ENCODE data around the gene FBXO4.

Gene FBXO4

GRCh38 chr5:41924872-41925554 is at the start of gene FBXO4:
Gene FBXO4 (plus strand): TSS chr5:41925281. CDS start chr5:41925310, 29 bp downstream.
- in situ Hi-C loops (cut with HindIII; ENCODE audit: low sequenced_read_pairs) = no loop called here

GRCh38 chr5:41876678-41877077 is 48.4 kb upstream of the FBXO4 start:
- in situ Hi-C loops (cut with HindIII; ENCODE audit: low sequenced_read_pairs) = no loop called here

- in situ Hi-C loops (cut with HindIII; ENCODE audit: low sequenced_read_pairs) = no loop called here
These were observed 47.7 kb upstream of the FBXO4 start for GRCh38 chr5:41877408-41877807.

- in situ Hi-C loops (cut with HindIII; ENCODE audit: low sequenced_read_pairs) = no loop called here
These were observed 46.9 kb upstream of the FBXO4 start for GRCh38 chr5:41878173-41878572.

GRCh38 chr5:41878643-41879478 is 46.2 kb upstream of the FBXO4 start:
- in situ Hi-C loops (cut with HindIII; ENCODE audit: low sequenced_read_pairs) = no loop called here

- in situ Hi-C loops (cut with HindIII; ENCODE audit: low sequenced_read_pairs) = no loop called here
These were observed 42.3 kb upstream of the FBXO4 start for GRCh38 chr5:41882765-41883164.

GRCh38 chr5:41883243-41883642 is 41.8 kb upstream of the FBXO4 start:
- in situ Hi-C loops (cut with HindIII; ENCODE audit: low sequenced_read_pairs) = no loop called here

GRCh38 chr5:41883936-41884335 is 41.1 kb upstream of the FBXO4 start:
- in situ Hi-C loops (cut with HindIII; ENCODE audit: low sequenced_read_pairs) = no loop called here

- in situ Hi-C loops (cut with HindIII; ENCODE audit: low sequenced_read_pairs) = no loop called here
These were observed 39.8 kb upstream of the FBXO4 start for GRCh38 chr5:41885286-41885685.

- in situ Hi-C loops (cut with HindIII; ENCODE audit: low sequenced_read_pairs) = no loop called here
These were observed 33.9 kb upstream of the FBXO4 start for GRCh38 chr5:41891066-41891707.

- in situ Hi-C loops (cut with HindIII; ENCODE audit: low sequenced_read_pairs) = no loop called here
These were observed 33.0 kb upstream of the FBXO4 start for GRCh38 chr5:41892031-41892430.

- in situ Hi-C loops (cut with HindIII; ENCODE audit: low sequenced_read_pairs) = no loop called here
These were observed 31.8 kb upstream of the FBXO4 start for GRCh38 chr5:41893074-41893851.

- in situ Hi-C loops (cut with HindIII; ENCODE audit: low sequenced_read_pairs) = no loop called here
These were observed 28.9 kb upstream of the FBXO4 start for GRCh38 chr5:41896230-41896629.

- in situ Hi-C loops (cut with HindIII; ENCODE audit: low sequenced_read_pairs) = no loop called here
These were observed 21.6 kb upstream of the FBXO4 start for GRCh38 chr5:41903382-41903891.

GRCh38 chr5:41903892-41904799 is 20.9 kb upstream of the FBXO4 start, which contains the start of gene RIMOC1:
Gene RIMOC1 (plus strand): TSS chr5:41904344. CDS start chr5:41904368, 24 bp downstream.
- in situ Hi-C loops (cut with HindIII; ENCODE audit: low sequenced_read_pairs) = no loop called here

- in situ Hi-C loops (cut with HindIII; ENCODE audit: low sequenced_read_pairs) = no loop called here
These were observed 18.9 kb upstream of the FBXO4 start for GRCh38 chr5:41906151-41906550.

- in situ Hi-C loops (cut with HindIII; ENCODE audit: low sequenced_read_pairs) = no loop called here
These were observed 16.6 kb upstream of the FBXO4 start for GRCh38 chr5:41908374-41909079.

GRCh38 chr5:41918105-41918504 is 7.0 kb upstream of the FBXO4 start:
- in situ Hi-C loops (cut with HindIII; ENCODE audit: low sequenced_read_pairs) = no loop called here

GRCh38 chr5:41921166-41921565 is 3.9 kb upstream of the FBXO4 start:
- in situ Hi-C loops (cut with HindIII; ENCODE audit: low sequenced_read_pairs) = no loop called here
